GM12872 (cell line): ENCODE measurements around the gene OLFM1.

Experiments used
- TF ChIP-seq, protein P1 (sequence below): IDR thresholded peaks from 3 replicates; pipeline ENCODE4 v1.5.1; 2011; ENCODE audit warnings: low read depth, mild to moderate bottlenecking, low read length, moderate library complexity; ENCODE audit not compliant: insufficient read depth

The OLFM1 gene

DNA sequence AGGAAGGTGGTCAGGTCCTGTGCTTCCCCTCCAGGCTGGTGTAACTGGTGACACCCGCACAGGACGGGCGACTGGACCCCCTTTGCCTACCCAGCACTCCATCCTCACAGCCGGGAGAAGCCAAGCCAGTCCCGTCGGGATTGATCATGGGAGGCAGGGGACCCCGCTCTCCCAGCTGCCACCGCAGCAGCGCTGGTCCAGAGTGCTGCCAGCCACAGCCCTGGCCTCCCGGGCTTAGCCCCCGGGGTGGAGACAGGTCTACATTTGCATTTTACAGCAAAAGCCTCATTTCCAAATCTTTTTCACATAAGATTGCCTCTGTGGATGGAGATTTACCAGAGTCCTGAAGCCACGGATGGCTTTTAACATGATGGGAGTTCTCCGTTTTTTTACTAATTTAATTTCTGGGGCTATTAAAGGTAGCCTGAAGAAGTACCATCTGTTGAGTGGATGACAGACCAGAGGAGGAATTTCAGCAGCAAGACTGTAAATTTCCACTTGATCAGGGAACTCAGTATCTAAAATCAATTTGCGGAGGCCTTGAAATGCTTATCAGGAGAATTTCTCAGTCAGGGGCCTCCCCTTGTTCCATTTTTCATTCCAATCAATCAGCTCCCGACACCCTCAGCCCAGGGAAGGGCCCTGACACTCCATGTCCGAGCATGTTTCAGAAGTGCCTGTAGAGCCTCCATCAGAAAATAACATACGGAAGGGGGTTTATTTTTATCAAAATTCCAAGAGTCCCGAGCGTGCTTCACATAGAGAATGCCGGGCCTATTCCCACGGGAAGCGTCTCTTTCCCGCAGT, 80.6 kb downstream of the OLFM1 start:
- TF ChIP-seq, protein P1, sequence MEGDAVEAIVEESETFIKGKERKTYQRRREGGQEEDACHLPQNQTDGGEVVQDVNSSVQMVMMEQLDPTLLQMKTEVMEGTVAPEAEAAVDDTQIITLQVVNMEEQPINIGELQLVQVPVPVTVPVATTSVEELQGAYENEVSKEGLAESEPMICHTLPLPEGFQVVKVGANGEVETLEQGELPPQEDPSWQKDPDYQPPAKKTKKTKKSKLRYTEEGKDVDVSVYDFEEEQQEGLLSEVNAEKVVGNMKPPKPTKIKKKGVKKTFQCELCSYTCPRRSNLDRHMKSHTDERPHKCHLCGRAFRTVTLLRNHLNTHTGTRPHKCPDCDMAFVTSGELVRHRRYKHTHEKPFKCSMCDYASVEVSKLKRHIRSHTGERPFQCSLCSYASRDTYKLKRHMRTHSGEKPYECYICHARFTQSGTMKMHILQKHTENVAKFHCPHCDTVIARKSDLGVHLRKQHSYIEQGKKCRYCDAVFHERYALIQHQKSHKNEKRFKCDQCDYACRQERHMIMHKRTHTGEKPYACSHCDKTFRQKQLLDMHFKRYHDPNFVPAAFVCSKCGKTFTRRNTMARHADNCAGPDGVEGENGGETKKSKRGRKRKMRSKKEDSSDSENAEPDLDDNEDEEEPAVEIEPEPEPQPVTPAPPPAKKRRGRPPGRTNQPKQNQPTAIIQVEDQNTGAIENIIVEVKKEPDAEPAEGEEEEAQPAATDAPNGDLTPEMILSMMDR: no peak

DNA sequence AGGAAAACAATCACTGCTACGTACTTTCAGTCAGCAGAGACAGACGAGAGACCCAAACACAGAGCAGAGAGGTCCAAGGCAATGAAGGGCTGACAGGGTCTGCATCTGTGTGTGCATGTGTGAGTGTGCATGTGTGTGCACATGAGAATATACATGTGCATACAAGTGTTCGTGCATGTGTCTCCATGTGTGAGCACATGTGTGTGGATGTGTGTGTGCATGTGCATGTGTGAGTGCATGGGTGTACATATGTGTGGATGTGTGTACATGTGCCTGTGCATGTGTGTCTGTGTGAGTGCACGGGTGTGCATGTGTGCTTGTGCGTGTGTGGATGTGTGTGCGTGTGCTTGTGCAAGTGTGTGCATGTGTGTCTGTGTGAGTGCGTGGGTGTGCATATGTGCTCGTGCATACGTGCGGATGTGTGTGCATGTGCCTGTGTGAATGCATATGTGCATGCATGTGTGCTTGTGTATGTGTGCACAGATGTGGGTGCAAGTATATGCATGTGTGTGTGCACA, 82.3 kb downstream of the OLFM1 start:
- TF ChIP-seq, protein P1: no peak

DNA sequence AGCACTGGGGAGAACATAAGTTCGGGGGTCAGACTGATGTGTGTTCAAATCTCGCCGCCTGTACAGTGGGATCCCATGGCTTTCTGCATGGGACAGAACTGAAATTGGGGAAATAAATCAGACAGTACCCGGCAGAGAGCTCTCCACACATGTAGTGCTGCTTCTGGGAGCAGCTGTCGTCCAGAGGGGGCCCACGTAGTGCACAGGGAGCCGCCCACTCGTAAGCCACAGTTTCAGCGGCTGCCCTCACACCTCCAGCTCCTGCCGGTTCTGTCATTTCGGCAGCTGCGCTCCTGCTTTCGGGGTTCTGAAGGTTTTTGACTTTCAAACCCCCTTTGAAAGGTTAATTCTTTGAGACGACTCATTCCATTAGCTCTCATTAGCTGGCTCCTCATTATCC, 83.1 kb downstream of the OLFM1 start:
- TF ChIP-seq, protein P1: no peak
